ENCODE measurements around the gene LRFN2. TPM values are rescaled to one million over a fixed set of nuclear protein-coding genes. Genes with fewer than 3 reads are reported as not detected.

Gene LRFN2
- total RNA-seq, 1 donor from 2014 or later, result 0.20 TPM

- intact Hi-C loops (cut with micrococcal nuclease), result loop anchor here (5.0 kb wide), 1 partner anchor 441 kb away; no protein-coding TSS in a partner anchor
Observed at GRCh38 chr6:40586369-40587201, 579 bp downstream of the LRFN2 start.

GRCh38 chr6:40585651-40586269, 1.4 kb downstream of the LRFN2 start:
- intact Hi-C loops (cut with micrococcal nuclease), result loop anchor here (5.0 kb wide), 1 partner anchor 442 kb away; no protein-coding TSS in a partner anchor

- intact Hi-C loops (cut with micrococcal nuclease), result loop anchor here (5.0 kb wide), 1 partner anchor 442 kb away; no protein-coding TSS in a partner anchor
Observed at GRCh38 chr6:40585223-40585622, 1.9 kb downstream of the LRFN2 start.

GRCh38 chr6:40584741-40585140, 2.4 kb downstream of the LRFN2 start:
- intact Hi-C loops (cut with micrococcal nuclease), result loop anchor here (5.0 kb wide), 1 partner anchor 443 kb away; no protein-coding TSS in a partner anchor

GRCh38 chr6:40583709-40584108, 3.5 kb downstream of the LRFN2 start:
- intact Hi-C loops (cut with micrococcal nuclease), result no loop called here

GRCh38 chr6:40582892-40583291, 4.3 kb downstream of the LRFN2 start:
- intact Hi-C loops (cut with micrococcal nuclease), result no loop called here

- intact Hi-C loops (cut with micrococcal nuclease), result no loop called here
Observed at GRCh38 chr6:40579101-40579500, 8.1 kb downstream of the LRFN2 start.

GRCh38 chr6:40577672-40578071, 9.5 kb downstream of the LRFN2 start:
- intact Hi-C loops (cut with micrococcal nuclease), result no loop called here

- intact Hi-C loops (cut with micrococcal nuclease), result no loop called here
Observed at GRCh38 chr6:40573221-40573620, 13.9 kb downstream of the LRFN2 start.

- intact Hi-C loops (cut with micrococcal nuclease), result no loop called here
Observed at GRCh38 chr6:40569162-40569910, 17.8 kb downstream of the LRFN2 start.

- intact Hi-C loops (cut with micrococcal nuclease), result no loop called here
Observed at GRCh38 chr6:40568062-40568708, 19.0 kb downstream of the LRFN2 start.

- intact Hi-C loops (cut with micrococcal nuclease), result no loop called here
Observed at GRCh38 chr6:40563111-40563510, 24.1 kb downstream of the LRFN2 start.

- intact Hi-C loops (cut with micrococcal nuclease), result no loop called here
Observed at GRCh38 chr6:40559056-40559455, 28.1 kb downstream of the LRFN2 start.

- intact Hi-C loops (cut with micrococcal nuclease), result no loop called here
Observed at GRCh38 chr6:40558102-40558501, 29.1 kb downstream of the LRFN2 start.

- intact Hi-C loops (cut with micrococcal nuclease), result no loop called here
Observed at GRCh38 chr6:40556881-40557280, 30.3 kb downstream of the LRFN2 start.

GRCh38 chr6:40556023-40556422, 31.1 kb downstream of the LRFN2 start:
- intact Hi-C loops (cut with micrococcal nuclease), result no loop called here

GRCh38 chr6:40555092-40555491, 32.1 kb downstream of the LRFN2 start:
- intact Hi-C loops (cut with micrococcal nuclease), result no loop called here

- intact Hi-C loops (cut with micrococcal nuclease), result no loop called here
Observed at GRCh38 chr6:40552941-40553340, 34.2 kb downstream of the LRFN2 start.

GRCh38 chr6:40551966-40552505, 35.1 kb downstream of the LRFN2 start:
- intact Hi-C loops (cut with micrococcal nuclease), result no loop called here

- intact Hi-C loops (cut with micrococcal nuclease), result no loop called here
Observed at GRCh38 chr6:40550202-40551101, 36.7 kb downstream of the LRFN2 start.
